GM12878 (cell line): Measurements from ENCODE around the gene CACNA2D3. TPM values are rescaled to one million over a fixed set of nuclear protein-coding genes. Genes with fewer than 3 reads are reported as not detected.

Experiments
- ATAC-seq: fragments of 200-7000 bp; cut with Tn5 transposase; 3 replicates; pipeline ENCODE4 v1.9.1; 2020; ENCODE audit warnings: mild to moderate bottlenecking, moderate library complexity
- BruUV-seq: library from RNA; stranded (reverse); fragments of 400-500 nt; replicated peaks from 2 replicates; lab custom pipeline; 2021; lab: Mats Ljungman, UMichigan
- CTCF ChIA-PET: fragments of 300-600 bp; sonication (Branson Sonifier 250); formaldehyde crosslinking; extraction: SDS; loops from one replicate; lab custom pipeline; 2021; ENCODE audit warnings: inconsistent platforms; lab: Yijun Ruan, JAX
- POLR2A ChIA-PET: fragments of 350-600 bp; formaldehyde crosslinking; extraction: SDS; loops from one replicate; lab custom pipeline; 2021; ENCODE audit warnings: inconsistent platforms; lab: Charles Lee
- RAD21 ChIA-PET: fragments of 300-600 bp; sonication (Branson Sonifier 250); formaldehyde crosslinking; loops from one replicate; lab custom pipeline; 2023; ENCODE audit warnings: antibody characterized with exemption; ENCODE audit not compliant: unreplicated experiment; lab: Charles Lee
- SMC1A ChIA-PET: fragments of 300-600 bp; sonication (Branson Sonifier 250); formaldehyde crosslinking; loops from one replicate; lab custom pipeline; 2023; ENCODE audit not compliant: unreplicated experiment, uncharacterized antibody; lab: Charles Lee
- DNase-seq: peaks from one replicate; pipeline ENCODE4 v3.0.0-alpha.2; 2011; ENCODE audit warnings: low read depth, low spot score
- FAIRE-seq: peaks from 3 replicates; lab custom pipeline; 2011; peaks lifted over from hg19 to GRCh38; lab: Jason Lieb, UNC
- H2AFZ ChIP-seq: 2 replicates; pipeline ENCODE4 v1.6.0; 2011; ENCODE audit warnings: low read depth, low read length, control low read depth; ENCODE audit not compliant: control insufficient read depth
- H3K27ac ChIP-seq: 2 replicates; pipeline ENCODE4 v1.5.1; 2011; ENCODE audit warnings: control low read depth; ENCODE audit not compliant: control insufficient read depth, insufficient read depth
- H3K27me3 ChIP-seq, 2 experiments: replicated peaks in 1 of 2; 2 replicates each; pipeline versions ENCODE4 v1.6.0 to v1.6.1; 2011; ENCODE audit warnings: low read length in 1 of 2; ENCODE audit not compliant: control insufficient read depth in 2 of 2, insufficient read depth in 2 of 2
- H3K36me3 ChIP-seq, 2 experiments: 2 replicates each; pipeline ENCODE4 v1.5.1; 2011; ENCODE audit warnings: low read length in 1 of 2; ENCODE audit not compliant: control insufficient read depth in 2 of 2, insufficient read depth in 2 of 2
- H3K4me1 ChIP-seq: 2 replicates; pipeline ENCODE4 v1.6.1; 2011; ENCODE audit warnings: mild to moderate bottlenecking, low read length, moderate library complexity, mixed read lengths; ENCODE audit not compliant: control insufficient read depth, insufficient read depth
- H3K4me2 ChIP-seq: 2 replicates; pipeline ENCODE4 v1.6.0; 2011; ENCODE audit warnings: control low read depth; ENCODE audit not compliant: control insufficient read depth, insufficient read depth
- H3K4me3 ChIP-seq: fragments of 200-600 bp; sonication (generic); 2 replicates; pipeline ENCODE4 v1.5.1; 2016
- H3K79me2 ChIP-seq: 2 replicates; pipeline ENCODE4 v1.6.0; 2011; ENCODE audit warnings: low read length; ENCODE audit not compliant: control insufficient read depth, insufficient read depth
- H3K9ac ChIP-seq: 2 replicates; pipeline ENCODE4 v1.8.0; 2011; ENCODE audit warnings: low read length, control low read depth, mixed read lengths; ENCODE audit not compliant: control insufficient read depth, insufficient read depth
- H3K9me3 ChIP-seq: replicated peaks from 3 replicates; pipeline ENCODE4 v1.5.1; 2011; ENCODE audit warnings: mild to moderate bottlenecking, low read length; ENCODE audit not compliant: control insufficient read depth, insufficient read depth
- H4K20me1 ChIP-seq: 2 replicates; pipeline ENCODE4 v1.6.0; 2011; ENCODE audit not compliant: control insufficient read depth, insufficient read depth
- BMI1 ChIP-seq: fragments of 450-650 bp; IDR thresholded peaks from 2 replicates; pipeline ENCODE4 v1.6.1; 2016; ENCODE audit warnings: mild to moderate bottlenecking, moderate library complexity, borderline replicate concordance
- ESRRA ChIP-seq: IDR thresholded peaks from 2 replicates; pipeline ENCODE4 v1.6.1; 2012; ENCODE audit warnings: mild to moderate bottlenecking, low read length, improper control_type of control experiment
- KAT2A ChIP-seq: conservative IDR thresholded peaks from 2 replicates; pipeline ENCODE4 v1.6.1; 2011; ENCODE audit warnings: low read depth, low read length; ENCODE audit not compliant: control insufficient read depth
- KDM1A ChIP-seq: fragments of 200-600 bp; sonication (generic); IDR thresholded peaks from 2 replicates; pipeline ENCODE4 v1.6.1; 2016; ENCODE audit warnings: borderline replicate concordance
- PAX8 ChIP-seq: fragments of 450-650 bp; IDR thresholded peaks from 2 replicates; pipeline ENCODE4 v1.6.1; 2017; ENCODE audit warnings: mild to moderate bottlenecking, moderate library complexity
- RUNX3 ChIP-seq: IDR thresholded peaks from 2 replicates; pipeline ENCODE4 v1.6.1; 2012; ENCODE audit warnings: low read length, inconsistent platforms
- ZZZ3 ChIP-seq: IDR thresholded peaks from 2 replicates; pipeline ENCODE4 v1.6.1; 2011; ENCODE audit warnings: low read depth; ENCODE audit not compliant: control insufficient read depth, insufficient read length
- WGBS: methylation state at CpG from one replicate; pipeline ENCODE4 v1.1.6; 2016; ENCODE audit warnings: low lambda C conversion rate; ENCODE audit not compliant: insufficient replicate concordance, insufficient coverage; ENCODE audit errors: missing lambda C conversion rate; 5-methylcytosine and 5-hydroxymethylcytosine counted together
- in situ Hi-C: fragments of 300-500 bp; cut with MboI; formaldehyde crosslinking; loops from 9 replicates; pipeline ENCODE4 v1.14.3; 2018; ENCODE audit warnings: mixed read lengths
- intact Hi-C: fragments of 100-400 bp; cut with micrococcal nuclease; formaldehyde crosslinking; loops from one replicate; pipeline ENCODE4 v1.14.2; 2022; ENCODE audit not compliant: unreplicated experiment
- polyA plus RNA-seq, 11 experiments: library from polyadenylated mRNA; depleted of rRNA in 4 of 11; unstranded in 6 of 11; stranded (reverse) in 5 of 11; fragments of >200 nt; fragmentation: Nextera tagmentation in 4 of 11; fragmentation: Illumina TruSeq in 1 of 11; extraction: Ambion mirVana in 4 of 11; extraction: Trizol in 1 of 11; gene quantifications; 1 replicate in 1 of 11; 2 replicates in 10 of 11; pipeline versions ENCODE4 v1.2.1 to v1.2.3, GENCODE V29; 2011 to 2016; ENCODE audit warnings: inconsistent platforms in 2 of 11, missing spikeins in 2 of 11, low read depth in 1 of 11
- total RNA-seq, 4 experiments: library from RNA; depleted of rRNA in 3 of 4; stranded (reverse); fragments of >200 nt in 3 of 4; fragmentation: Illumina TruSeq in 1 of 4; extraction: Trizol in 1 of 4; gene quantifications; 2 replicates each; pipeline versions ENCODE4 v1.2.1 to v1.2.3, GENCODE V29; 2013 to 2021
- TF ChIP-seq, protein P1 (sequence below): fragments of 450-650 bp; IDR thresholded peaks from 2 replicates; pipeline ENCODE4 v1.6.1; 2016; ENCODE audit warnings: mild to moderate bottlenecking
- TF ChIP-seq, protein P2 (sequence below): fragments of 450-650 bp; IDR thresholded peaks from 2 replicates; pipeline ENCODE4 v1.6.1; 2016; ENCODE audit warnings: mild to moderate bottlenecking

The CACNA2D3 gene
- total and polyA plus RNA-seq, 10 of the 15 experiments (the other 5 are each of a cell fraction or from before 2014, with no cell fraction given) = not detected

DNA sequence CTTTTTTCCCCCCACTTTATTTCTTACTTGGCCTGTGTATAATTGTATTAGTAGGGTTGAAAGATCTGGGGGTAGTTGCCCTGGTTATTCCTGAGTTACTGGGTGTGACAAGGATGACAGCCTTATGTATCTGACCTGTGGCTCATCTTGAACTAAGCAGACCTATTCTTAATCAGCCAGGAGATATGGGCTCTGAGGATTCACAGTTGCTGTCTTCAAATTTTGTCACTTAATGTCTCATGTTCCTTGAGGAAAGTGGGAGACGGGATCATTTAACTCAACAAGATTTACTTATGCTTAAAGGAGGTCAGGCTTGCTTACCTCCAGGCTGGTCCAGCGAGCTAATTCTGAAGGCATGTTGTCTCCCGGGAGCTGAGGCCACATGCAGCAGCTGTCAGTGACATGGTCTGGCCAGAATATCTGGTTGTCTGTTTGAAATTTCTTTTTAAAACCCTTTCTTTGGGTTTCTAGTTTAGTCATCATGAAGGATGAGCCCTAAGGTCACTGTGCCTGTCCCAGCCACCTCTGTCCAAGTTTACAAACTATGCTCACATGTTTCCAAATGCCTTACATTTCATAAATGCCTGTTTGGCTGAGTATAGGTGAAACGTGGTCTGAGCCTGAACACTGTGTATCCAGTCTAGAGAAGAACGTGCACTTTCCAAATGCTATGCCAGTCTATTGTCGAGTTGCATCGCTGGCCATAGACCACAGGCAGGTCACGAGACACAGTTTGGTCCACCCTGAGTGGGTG is 778.7 kb downstream of the CACNA2D3 start:
- Histone ChIP-seq H3K4me1 (no peaks in the 10 kb centered on the region), H4K20me1 (no peaks in the 10 kb centered on the region), H3K4me3 (no peak overlapping the region), H3K27ac (no peak overlapping the region), H3K27me3 (no peaks in the 10 kb centered on the region), H3K4me2 (no peak overlapping the region), H3K36me3 (no peaks in the 10 kb centered on the region), H3K9ac (no peak overlapping the region), H2AFZ (no peak overlapping the region), H3K79me2 (no peaks in the 10 kb centered on the region), H3K9me3 (no peaks in the 10 kb centered on the region)
- ChIA-PET RAD21 (no interaction called here), POLR2A (no interaction called here), SMC1A (no interaction called here), CTCF (no interaction called here)
- in situ Hi-C loops (no loop called here), intact Hi-C loops (no loop called here)
- no peak for DNase-seq
- no peak for FAIRE-seq
- no TSS peak for BruUV-seq
- no peak for TF ChIP-seq PAX8
- TF ChIP-seq ESRRA = no peak
- WGBS = 19% methylated on average over 8 of the region's 8 CpGs
- ATAC-seq = no peak

DNA sequence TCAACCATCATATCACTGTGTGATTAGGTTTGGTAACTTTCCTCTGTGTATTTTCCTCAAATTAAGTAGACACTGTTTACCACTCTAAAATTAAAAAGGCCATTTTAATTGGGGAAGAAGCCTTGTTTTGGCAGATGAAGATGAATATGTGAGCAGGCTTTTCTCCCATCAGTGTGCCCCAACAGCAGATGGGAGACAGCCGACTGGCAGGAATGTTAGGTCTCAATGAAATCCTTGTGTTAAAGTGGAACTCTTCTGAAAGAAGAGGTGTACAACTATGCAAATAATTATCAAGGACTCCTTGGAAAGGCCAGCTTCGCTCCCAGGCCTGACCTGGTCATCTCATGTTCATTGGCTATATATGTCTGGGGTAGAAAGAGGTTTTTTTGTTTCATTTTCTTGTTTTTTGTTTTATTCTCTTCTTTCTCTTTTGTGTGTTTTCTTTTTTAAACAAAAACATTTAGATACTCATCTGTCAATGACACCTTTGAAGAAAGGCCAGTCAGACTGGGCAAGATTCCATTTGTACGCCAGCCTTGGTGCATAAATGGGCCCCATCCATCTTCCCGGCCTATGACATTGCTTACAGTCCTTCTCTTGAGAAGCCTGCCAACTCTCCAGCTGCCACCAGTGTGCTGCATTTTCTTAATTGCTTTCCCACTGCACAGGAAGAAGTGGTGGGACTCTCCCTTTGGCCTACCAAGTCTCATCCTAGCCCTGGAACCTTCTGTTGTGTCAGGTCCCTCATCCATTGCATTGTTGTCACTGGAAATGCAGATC is 779.7 kb downstream of the CACNA2D3 start:
- Histone ChIP-seq H3K9ac (no peak overlapping the region), H3K4me2 (no peak overlapping the region), H3K79me2 (no peaks in the 10 kb centered on the region), H3K27me3 (no peaks in the 10 kb centered on the region), H3K4me1 (no peaks in the 10 kb centered on the region), H3K36me3 (no peaks in the 10 kb centered on the region), H3K27ac (no peak overlapping the region), H2AFZ (no peak overlapping the region), H3K9me3 (no peaks in the 10 kb centered on the region), H4K20me1 (no peaks in the 10 kb centered on the region), H3K4me3 (no peak overlapping the region)
- 36% methylated on average over 4 of the region's 4 CpGs for WGBS
- SMC1A ChIA-PET = no interaction called here
- in situ Hi-C loops (no loop called here), intact Hi-C loops (no loop called here)
- CTCF ChIA-PET = interaction anchor here (0.7 to 1.3 kb wide), 2 partner anchors 49 to 71 kb away, joined by 3 read pairs; no protein-coding TSS in a partner anchor
- FAIRE-seq (no peak), DNase-seq (no peak), ATAC-seq (no peak)
- no TSS peak for BruUV-seq
- POLR2A ChIA-PET = no interaction called here
- RAD21 ChIA-PET = no interaction called here
- TF ChIP-seq KAT2A (no peak), KDM1A (no peak), BMI1 (no peak), ZZZ3 (no peak), RUNX3 (no peak)
- TF ChIP-seq, protein P1, sequence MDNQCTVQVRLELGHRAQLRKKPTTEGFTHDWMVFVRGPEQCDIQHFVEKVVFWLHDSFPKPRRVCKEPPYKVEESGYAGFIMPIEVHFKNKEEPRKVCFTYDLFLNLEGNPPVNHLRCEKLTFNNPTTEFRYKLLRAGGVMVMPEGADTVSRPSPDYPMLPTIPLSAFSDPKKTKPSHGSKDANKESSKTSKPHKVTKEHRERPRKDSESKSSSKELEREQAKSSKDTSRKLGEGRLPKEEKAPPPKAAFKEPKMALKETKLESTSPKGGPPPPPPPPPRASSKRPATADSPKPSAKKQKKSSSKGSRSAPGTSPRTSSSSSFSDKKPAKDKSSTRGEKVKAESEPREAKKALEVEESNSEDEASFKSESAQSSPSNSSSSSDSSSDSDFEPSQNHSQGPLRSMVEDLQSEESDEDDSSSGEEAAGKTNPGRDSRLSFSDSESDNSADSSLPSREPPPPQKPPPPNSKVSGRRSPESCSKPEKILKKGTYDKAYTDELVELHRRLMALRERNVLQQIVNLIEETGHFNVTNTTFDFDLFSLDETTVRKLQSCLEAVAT = no peak
- TF ChIP-seq, protein P2, sequence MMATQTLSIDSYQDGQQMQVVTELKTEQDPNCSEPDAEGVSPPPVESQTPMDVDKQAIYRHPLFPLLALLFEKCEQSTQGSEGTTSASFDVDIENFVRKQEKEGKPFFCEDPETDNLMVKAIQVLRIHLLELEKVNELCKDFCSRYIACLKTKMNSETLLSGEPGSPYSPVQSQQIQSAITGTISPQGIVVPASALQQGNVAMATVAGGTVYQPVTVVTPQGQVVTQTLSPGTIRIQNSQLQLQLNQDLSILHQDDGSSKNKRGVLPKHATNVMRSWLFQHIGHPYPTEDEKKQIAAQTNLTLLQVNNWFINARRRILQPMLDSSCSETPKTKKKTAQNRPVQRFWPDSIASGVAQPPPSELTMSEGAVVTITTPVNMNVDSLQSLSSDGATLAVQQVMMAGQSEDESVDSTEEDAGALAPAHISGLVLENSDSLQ = no peak
